Measurements from ENCODE around the gene TM6SF1.
"Not testable (repeated sequence)": the region's sequence is repeated elsewhere in the genome, so short reads cannot be mapped to it uniquely, and the experiment has no call there.

TM6SF1 gene

DNA sequence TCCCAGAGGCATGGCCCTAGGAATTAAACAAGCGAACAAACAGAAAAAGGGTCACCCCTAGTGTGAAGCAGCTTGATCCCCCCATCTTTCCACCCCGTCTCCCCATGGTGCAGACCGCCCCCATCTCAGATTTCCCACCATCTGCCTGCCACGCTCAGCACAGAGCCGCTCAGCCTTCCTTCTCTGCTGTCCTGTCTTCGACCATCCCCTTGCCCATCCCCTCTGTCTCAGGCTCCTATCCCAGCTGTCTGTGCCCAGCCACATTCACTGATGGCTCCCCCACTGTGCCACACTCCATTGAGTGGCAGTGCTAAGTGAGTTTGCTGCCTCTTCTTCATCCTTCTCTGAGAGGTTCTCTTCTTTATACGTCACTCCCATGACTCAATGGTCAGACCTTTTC, 28.7 kb upstream of the TM6SF1 start:
- DNase-seq (ENCODE audit: low read depth) = no peak
- no peak for TF ChIP-seq CTCF (IDR thresholded peaks at IDR 0.05; ENCODE audit: insufficient read depth, low read depth, low read length, missing control alignments)
- H3K4me3 ChIP-seq (ENCODE audit: low read depth, low read length) = no peak overlapping the region

DNA sequence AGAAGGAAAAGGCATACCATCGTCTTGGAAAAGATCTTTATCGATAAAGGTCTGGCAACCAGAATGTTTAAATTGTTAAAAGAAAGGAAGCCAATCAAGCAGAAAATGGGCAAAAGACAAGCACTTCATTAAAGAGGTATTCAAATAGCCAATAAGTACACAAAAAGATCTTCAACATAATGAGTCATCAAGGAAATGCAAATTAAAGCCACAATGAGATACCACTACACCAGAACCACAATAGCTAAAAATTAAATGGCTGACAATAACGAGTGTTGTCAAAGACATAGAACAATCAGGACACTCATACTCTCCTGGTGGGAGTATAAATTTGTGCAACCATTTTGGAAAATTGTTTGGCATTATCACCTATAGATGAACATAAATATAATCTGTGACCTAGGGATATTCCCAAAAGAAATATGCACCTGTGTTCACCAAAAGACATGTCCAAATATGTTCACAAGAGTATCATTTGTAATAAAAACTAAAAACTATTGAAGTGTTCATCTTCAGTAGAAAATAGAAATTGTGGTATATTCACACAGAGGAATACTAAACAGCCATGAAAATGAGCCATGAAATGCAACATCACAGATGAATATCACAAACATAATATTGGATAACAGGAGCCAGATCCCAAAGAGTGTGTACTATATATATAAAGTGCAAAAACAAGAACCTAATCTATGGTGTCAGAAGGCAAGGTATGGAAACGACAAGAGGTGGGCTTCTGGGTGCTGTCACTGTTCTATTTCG, 26.0 kb upstream of the TM6SF1 start:
- no peak for TF ChIP-seq CTCF (IDR thresholded peaks at IDR 0.05; ENCODE audit: insufficient read depth, low read depth, low read length, missing control alignments)
- no peak overlapping the region for H3K4me3 ChIP-seq (ENCODE audit: low read depth, low read length)
- no peak for DNase-seq (ENCODE audit: low read depth)

DNA sequence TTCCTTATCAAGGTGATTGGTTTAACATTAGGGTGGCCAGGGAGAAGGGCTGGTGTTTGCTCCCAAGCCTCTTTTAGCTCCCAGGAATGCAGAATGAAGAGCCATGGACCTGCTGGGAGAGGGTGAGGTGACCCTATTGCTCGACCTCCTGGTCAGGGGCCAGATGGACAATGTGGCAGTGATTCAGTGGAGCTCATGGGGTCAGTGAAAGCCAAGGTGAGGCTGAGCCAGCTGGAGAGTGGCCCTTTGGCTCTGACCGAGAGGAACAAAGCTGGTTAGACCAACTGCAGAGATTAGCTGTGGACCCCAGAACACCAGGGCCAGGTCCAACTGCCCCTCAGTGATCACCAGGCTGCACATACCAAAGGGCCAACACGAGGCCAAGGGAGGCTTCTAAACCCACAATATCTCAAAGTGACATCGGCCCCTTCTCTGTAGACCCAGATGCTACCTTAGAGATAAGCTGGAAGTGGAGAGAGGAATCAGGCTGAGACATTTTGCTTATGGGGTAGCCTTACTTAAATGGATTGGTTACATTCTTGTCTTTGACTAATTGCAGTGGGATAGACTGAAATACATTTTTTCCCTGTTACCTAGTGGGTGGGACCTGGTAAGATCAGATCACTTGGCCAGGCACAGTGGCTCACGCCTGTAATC, 24.6 kb upstream of the TM6SF1 start:
- TF ChIP-seq CTCF (IDR thresholded peaks at IDR 0.05; ENCODE audit: insufficient read depth, low read depth, low read length, missing control alignments) = no peak
- H3K4me3 ChIP-seq (ENCODE audit: low read depth, low read length) = no peak overlapping the region
- no peak for DNase-seq (ENCODE audit: low read depth)

DNA sequence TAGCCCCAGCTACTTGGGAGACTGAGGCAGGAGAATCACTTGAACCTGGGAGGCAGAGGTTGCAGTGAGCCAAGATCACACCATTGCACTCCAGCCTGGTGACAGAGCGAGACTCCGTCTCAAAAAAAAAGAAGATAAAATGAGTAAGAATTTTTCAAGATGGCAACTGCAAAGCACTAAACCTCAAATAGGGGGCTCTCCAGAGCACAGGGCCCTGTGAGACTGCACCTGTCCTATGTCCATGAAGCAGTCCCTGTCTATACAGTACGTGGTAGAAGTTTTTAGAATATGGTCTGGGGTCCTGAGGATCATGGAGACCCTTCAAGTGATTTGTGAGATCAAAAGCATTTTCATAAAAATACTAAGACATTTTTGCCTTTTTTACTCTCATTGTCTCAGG, 22.0 kb upstream of the TM6SF1 start:
- DNase-seq (ENCODE audit: low read depth); H3K4me3 ChIP-seq (ENCODE audit: low read depth, low read length): not testable (repeated sequence)

GRCh38 chr15:83085864-83086552, 21.4 kb upstream of the TM6SF1 start:
- DNase-seq (ENCODE audit: low read depth) = not testable (repeated sequence)

DNA sequence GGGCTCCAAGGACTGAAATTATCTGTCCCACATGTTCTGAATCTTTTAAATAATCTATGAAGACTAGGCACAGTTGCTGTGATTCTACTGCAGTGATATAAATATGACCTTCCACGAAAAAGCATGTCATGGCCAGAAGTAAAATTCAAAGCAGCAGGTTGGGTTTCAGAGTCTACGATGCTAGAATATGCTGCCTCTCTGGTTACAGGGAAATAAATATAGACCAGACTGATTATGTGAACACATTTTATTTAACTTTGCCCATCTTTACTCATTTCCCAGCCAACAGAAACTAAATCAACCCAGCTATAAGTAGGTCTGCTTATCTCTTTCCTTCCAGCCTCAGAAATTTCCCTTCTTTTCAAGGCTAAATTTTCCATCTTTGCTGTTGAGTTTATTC, 19.9 kb upstream of the TM6SF1 start:
- no peak for DNase-seq (ENCODE audit: low read depth)
- H3K4me3 ChIP-seq (ENCODE audit: low read depth, low read length) = no peak overlapping the region
- TF ChIP-seq CTCF (IDR thresholded peaks at IDR 0.05; ENCODE audit: insufficient read depth, low read depth, low read length, missing control alignments) = no peak

More at GRCh38 chr15:83085864-83086552, 21.4 kb upstream of the TM6SF1 start:
- H3K4me3 ChIP-seq (ENCODE audit: low read depth, low read length) = not testable (repeated sequence)

DNA sequence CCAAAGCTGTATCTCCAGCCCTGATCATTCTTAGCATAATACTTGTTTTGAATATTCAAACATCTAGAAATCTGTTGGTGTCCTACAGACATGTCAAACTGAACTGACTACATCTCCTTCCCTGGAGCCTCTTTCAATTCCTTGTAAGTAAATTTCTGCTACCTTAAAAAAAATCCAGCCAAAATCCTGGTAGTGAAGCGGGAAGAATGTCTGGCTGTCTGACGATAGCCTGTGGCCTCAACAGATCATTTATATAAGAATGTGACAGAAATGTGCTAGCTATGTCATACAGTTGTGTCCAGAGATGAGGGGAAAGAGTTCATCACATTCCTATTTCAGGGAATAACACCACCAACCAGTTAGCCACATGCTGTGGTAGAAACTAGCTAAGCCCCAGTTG, 18.6 kb upstream of the TM6SF1 start:
- no peak overlapping the region for H3K4me3 ChIP-seq (ENCODE audit: low read depth, low read length)
- DNase-seq (ENCODE audit: low read depth) = no peak
- no peak for TF ChIP-seq CTCF (IDR thresholded peaks at IDR 0.05; ENCODE audit: insufficient read depth, low read depth, low read length, missing control alignments)

Data from GM12865 (cell line).